ENCODE measurements around the gene ASH1L. TPM values are rescaled to one million over a fixed set of nuclear protein-coding genes. Genes with fewer than 3 reads are reported as not detected.

Gene ASH1L
- total and polyA plus RNA-seq, 2 experiments from 2014 or later, result 23.6 to 24.7 TPM

GRCh38 chr1:155527677-155528076 lies 34.9 kb downstream of the ASH1L start:
- Histone ChIP-seq H3K4me3 (no peak overlapping the region), H4K20me1 (replicated peaks; ENCODE audit: insufficient read depth) (peaks cover 43% of the 10 kb centered on the region), H3K27me3 (ENCODE audit: insufficient read depth) (no peaks in the 10 kb centered on the region), H3K4me1 (ENCODE audit: insufficient read depth) (peaks cover 7% of the 10 kb centered on the region), H3K9me2 (ENCODE audit: insufficient read depth) (no peaks in the 10 kb centered on the region), H3K36me3 (ENCODE audit: insufficient read depth) (no peaks in the 10 kb centered on the region), H3F3A (replicated peaks; ENCODE audit: low read depth) (no peaks in the 10 kb centered on the region; the same call in 1 of the 2 replicates), H2AFZ (no peak overlapping the region), H3K27ac (ENCODE audit: low read depth) (no peak overlapping the region), H3K79me2 (replicated peaks; ENCODE audit: insufficient read depth) (peaks cover 99% of the 10 kb centered on the region), H3K4me2 (no peak overlapping the region)
- Mint-ChIP-seq H3K4me1 (peaks cover 14% of the 10 kb centered on the region; the same call in 2 of the 3 replicates), H3K36me3 (ENCODE audit: low read depth) (no peaks in the 10 kb centered on the region), H3K4me3 (no peak overlapping the region), H3K27ac (no peak overlapping the region), H3K9me3 (no peaks in the 10 kb centered on the region), H3K27me3 (ENCODE audit: insufficient read depth, low read depth, poor library complexity) (no peaks in the 10 kb centered on the region)
- TF ChIP-seq STAT1 (IDR thresholded peaks at IDR 0.05; ENCODE audit: unreplicated experiment), result no peak
- no peak for TF ChIP-seq REST (IDR thresholded peaks at IDR 0.05; ENCODE audit: unreplicated experiment)
- no peak for TF ChIP-seq POLR2AphosphoS5 (IDR thresholded peaks at IDR 0.05; ENCODE audit: low read depth)
- TF ChIP-seq, protein P1, sequence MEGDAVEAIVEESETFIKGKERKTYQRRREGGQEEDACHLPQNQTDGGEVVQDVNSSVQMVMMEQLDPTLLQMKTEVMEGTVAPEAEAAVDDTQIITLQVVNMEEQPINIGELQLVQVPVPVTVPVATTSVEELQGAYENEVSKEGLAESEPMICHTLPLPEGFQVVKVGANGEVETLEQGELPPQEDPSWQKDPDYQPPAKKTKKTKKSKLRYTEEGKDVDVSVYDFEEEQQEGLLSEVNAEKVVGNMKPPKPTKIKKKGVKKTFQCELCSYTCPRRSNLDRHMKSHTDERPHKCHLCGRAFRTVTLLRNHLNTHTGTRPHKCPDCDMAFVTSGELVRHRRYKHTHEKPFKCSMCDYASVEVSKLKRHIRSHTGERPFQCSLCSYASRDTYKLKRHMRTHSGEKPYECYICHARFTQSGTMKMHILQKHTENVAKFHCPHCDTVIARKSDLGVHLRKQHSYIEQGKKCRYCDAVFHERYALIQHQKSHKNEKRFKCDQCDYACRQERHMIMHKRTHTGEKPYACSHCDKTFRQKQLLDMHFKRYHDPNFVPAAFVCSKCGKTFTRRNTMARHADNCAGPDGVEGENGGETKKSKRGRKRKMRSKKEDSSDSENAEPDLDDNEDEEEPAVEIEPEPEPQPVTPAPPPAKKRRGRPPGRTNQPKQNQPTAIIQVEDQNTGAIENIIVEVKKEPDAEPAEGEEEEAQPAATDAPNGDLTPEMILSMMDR (conservative IDR thresholded peaks at IDR 0.05; ENCODE audit: low read depth in 2 of 2), result no peak
- no peak for TF ChIP-seq EZH2 (IDR thresholded peaks at IDR 0.05; ENCODE audit: low read depth, unreplicated experiment)
- TF ChIP-seq NANOG (IDR thresholded peaks at IDR 0.05; ENCODE audit: borderline replicate concordance), result no peak
- TF ChIP-seq, protein P2, sequence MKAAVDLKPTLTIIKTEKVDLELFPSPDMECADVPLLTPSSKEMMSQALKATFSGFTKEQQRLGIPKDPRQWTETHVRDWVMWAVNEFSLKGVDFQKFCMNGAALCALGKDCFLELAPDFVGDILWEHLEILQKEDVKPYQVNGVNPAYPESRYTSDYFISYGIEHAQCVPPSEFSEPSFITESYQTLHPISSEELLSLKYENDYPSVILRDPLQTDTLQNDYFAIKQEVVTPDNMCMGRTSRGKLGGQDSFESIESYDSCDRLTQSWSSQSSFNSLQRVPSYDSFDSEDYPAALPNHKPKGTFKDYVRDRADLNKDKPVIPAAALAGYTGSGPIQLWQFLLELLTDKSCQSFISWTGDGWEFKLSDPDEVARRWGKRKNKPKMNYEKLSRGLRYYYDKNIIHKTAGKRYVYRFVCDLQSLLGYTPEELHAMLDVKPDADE (IDR thresholded peaks at IDR 0.05), result no peak
- no peak for TF ChIP-seq EZH2phosphoT487 (IDR thresholded peaks at IDR 0.05; ENCODE audit: unreplicated experiment)
- TF ChIP-seq, protein P3, sequence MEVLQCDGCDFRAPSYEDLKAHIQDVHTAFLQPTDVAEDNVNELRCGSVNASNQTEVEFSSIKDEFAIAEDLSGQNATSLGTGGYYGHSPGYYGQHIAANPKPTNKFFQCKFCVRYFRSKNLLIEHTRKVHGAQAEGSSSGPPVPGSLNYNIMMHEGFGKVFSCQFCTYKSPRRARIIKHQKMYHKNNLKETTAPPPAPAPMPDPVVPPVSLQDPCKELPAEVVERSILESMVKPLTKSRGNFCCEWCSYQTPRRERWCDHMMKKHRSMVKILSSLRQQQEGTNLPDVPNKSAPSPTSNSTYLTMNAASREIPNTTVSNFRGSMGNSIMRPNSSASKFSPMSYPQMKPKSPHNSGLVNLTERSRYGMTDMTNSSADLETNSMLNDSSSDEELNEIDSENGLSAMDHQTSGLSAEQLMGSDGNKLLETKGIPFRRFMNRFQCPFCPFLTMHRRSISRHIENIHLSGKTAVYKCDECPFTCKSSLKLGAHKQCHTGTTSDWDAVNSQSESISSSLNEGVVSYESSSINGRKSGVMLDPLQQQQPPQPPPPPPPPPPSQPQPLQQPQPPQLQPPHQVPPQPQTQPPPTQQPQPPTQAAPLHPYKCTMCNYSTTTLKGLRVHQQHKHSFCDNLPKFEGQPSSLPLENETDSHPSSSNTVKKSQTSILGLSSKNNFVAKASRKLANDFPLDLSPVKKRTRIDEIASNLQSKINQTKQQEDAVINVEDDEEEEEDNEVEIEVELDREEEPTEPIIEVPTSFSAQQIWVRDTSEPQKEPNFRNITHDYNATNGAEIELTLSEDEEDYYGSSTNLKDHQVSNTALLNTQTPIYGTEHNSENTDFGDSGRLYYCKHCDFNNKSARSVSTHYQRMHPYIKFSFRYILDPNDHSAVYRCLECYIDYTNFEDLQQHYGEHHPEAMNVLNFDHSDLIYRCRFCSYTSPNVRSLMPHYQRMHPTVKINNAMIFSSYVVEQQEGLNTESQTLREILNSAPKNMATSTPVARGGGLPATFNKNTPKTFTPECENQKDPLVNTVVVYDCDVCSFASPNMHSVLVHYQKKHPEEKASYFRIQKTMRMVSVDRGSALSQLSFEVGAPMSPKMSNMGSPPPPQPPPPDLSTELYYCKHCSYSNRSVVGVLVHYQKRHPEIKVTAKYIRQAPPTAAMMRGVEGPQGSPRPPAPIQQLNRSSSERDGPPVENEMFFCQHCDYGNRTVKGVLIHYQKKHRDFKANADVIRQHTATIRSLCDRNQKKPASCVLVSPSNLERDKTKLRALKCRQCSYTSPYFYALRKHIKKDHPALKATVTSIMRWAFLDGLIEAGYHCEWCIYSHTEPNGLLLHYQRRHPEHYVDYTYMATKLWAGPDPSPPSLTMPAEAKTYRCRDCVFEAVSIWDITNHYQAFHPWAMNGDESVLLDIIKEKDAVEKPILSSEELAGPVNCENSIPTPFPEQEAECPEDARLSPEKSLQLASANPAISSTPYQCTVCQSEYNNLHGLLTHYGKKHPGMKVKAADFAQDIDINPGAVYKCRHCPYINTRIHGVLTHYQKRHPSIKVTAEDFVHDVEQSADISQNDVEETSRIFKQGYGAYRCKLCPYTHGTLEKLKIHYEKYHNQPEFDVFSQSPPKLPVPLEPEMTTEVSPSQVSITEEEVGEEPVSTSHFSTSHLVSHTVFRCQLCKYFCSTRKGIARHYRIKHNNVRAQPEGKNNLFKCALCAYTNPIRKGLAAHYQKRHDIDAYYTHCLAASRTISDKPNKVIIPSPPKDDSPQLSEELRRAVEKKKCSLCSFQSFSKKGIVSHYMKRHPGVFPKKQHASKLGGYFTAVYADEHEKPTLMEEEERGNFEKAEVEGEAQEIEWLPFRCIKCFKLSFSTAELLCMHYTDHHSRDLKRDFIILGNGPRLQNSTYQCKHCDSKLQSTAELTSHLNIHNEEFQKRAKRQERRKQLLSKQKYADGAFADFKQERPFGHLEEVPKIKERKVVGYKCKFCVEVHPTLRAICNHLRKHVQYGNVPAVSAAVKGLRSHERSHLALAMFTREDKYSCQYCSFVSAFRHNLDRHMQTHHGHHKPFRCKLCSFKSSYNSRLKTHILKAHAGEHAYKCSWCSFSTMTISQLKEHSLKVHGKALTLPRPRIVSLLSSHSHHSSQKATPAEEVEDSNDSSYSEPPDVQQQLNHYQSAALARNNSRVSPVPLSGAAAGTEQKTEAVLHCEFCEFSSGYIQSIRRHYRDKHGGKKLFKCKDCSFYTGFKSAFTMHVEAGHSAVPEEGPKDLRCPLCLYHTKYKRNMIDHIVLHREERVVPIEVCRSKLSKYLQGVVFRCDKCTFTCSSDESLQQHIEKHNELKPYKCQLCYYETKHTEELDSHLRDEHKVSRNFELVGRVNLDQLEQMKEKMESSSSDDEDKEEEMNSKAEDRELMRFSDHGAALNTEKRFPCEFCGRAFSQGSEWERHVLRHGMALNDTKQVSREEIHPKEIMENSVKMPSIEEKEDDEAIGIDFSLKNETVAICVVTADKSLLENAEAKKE (CRISPR knock-in tag; IDR thresholded peaks at IDR 0.05), result no peak
- TF ChIP-seq ZNF331 (CRISPR knock-in tag; IDR thresholded peaks at IDR 0.05; ENCODE audit: low read depth), result no peak
- DNase-seq (ENCODE audit: low spot score) (no peak), ATAC-seq (no peak)

Data from GM23338 (cell line).